GM12878 (cell line): Measurements from ENCODE around the gene FRMD5. TPM values are rescaled to one million over a fixed set of nuclear protein-coding genes. Genes with fewer than 3 reads are reported as not detected.

Experiments
- ATAC-seq: fragments of 200-7000 bp; cut with Tn5 transposase; 3 replicates; pipeline ENCODE4 v1.9.1; 2020; ENCODE audit warnings: mild to moderate bottlenecking, moderate library complexity
- BruUV-seq: library from RNA; stranded (reverse); fragments of 400-500 nt; replicated peaks from 2 replicates; lab custom pipeline; 2021; lab: Mats Ljungman, UMichigan
- CTCF ChIA-PET: fragments of 300-600 bp; sonication (Branson Sonifier 250); formaldehyde crosslinking; extraction: SDS; loops from one replicate; lab custom pipeline; 2021; ENCODE audit warnings: inconsistent platforms; lab: Yijun Ruan, JAX
- POLR2A ChIA-PET: fragments of 350-600 bp; formaldehyde crosslinking; extraction: SDS; loops from one replicate; lab custom pipeline; 2021; ENCODE audit warnings: inconsistent platforms; lab: Charles Lee
- RAD21 ChIA-PET: fragments of 300-600 bp; sonication (Branson Sonifier 250); formaldehyde crosslinking; loops from one replicate; lab custom pipeline; 2023; ENCODE audit warnings: antibody characterized with exemption; ENCODE audit not compliant: unreplicated experiment; lab: Charles Lee
- SMC1A ChIA-PET: fragments of 300-600 bp; sonication (Branson Sonifier 250); formaldehyde crosslinking; loops from one replicate; lab custom pipeline; 2023; ENCODE audit not compliant: unreplicated experiment, uncharacterized antibody; lab: Charles Lee
- DNase-seq: peaks from one replicate; pipeline ENCODE4 v3.0.0-alpha.2; 2011; ENCODE audit warnings: low read depth, low spot score
- FAIRE-seq: peaks from 3 replicates; lab custom pipeline; 2011; peaks lifted over from hg19 to GRCh38; lab: Jason Lieb, UNC
- H2AFZ ChIP-seq: 2 replicates; pipeline ENCODE4 v1.6.0; 2011; ENCODE audit warnings: low read depth, low read length, control low read depth; ENCODE audit not compliant: control insufficient read depth
- H3K27ac ChIP-seq: 2 replicates; pipeline ENCODE4 v1.5.1; 2011; ENCODE audit warnings: control low read depth; ENCODE audit not compliant: control insufficient read depth, insufficient read depth
- H3K27me3 ChIP-seq, 2 experiments: replicated peaks in 1 of 2; 2 replicates each; pipeline versions ENCODE4 v1.6.0 to v1.6.1; 2011; ENCODE audit warnings: low read length in 1 of 2; ENCODE audit not compliant: control insufficient read depth in 2 of 2, insufficient read depth in 2 of 2
- H3K36me3 ChIP-seq, 2 experiments: 2 replicates each; pipeline ENCODE4 v1.5.1; 2011; ENCODE audit warnings: low read length in 1 of 2; ENCODE audit not compliant: control insufficient read depth in 2 of 2, insufficient read depth in 2 of 2
- H3K4me1 ChIP-seq: 2 replicates; pipeline ENCODE4 v1.6.1; 2011; ENCODE audit warnings: mild to moderate bottlenecking, low read length, moderate library complexity, mixed read lengths; ENCODE audit not compliant: control insufficient read depth, insufficient read depth
- H3K4me2 ChIP-seq: 2 replicates; pipeline ENCODE4 v1.6.0; 2011; ENCODE audit warnings: control low read depth; ENCODE audit not compliant: control insufficient read depth, insufficient read depth
- H3K4me3 ChIP-seq: fragments of 200-600 bp; sonication (generic); 2 replicates; pipeline ENCODE4 v1.5.1; 2016
- H3K79me2 ChIP-seq: 2 replicates; pipeline ENCODE4 v1.6.0; 2011; ENCODE audit warnings: low read length; ENCODE audit not compliant: control insufficient read depth, insufficient read depth
- H3K9ac ChIP-seq: 2 replicates; pipeline ENCODE4 v1.8.0; 2011; ENCODE audit warnings: low read length, control low read depth, mixed read lengths; ENCODE audit not compliant: control insufficient read depth, insufficient read depth
- H3K9me3 ChIP-seq: replicated peaks from 3 replicates; pipeline ENCODE4 v1.5.1; 2011; ENCODE audit warnings: mild to moderate bottlenecking, low read length; ENCODE audit not compliant: control insufficient read depth, insufficient read depth
- H4K20me1 ChIP-seq: 2 replicates; pipeline ENCODE4 v1.6.0; 2011; ENCODE audit not compliant: control insufficient read depth, insufficient read depth
- CHD1 ChIP-seq: IDR thresholded peaks from 2 replicates; pipeline ENCODE4 v1.6.1; 2012; ENCODE audit warnings: low read depth, low read length, improper control_type of control experiment
- EP300 ChIP-seq, 2 experiments: fragments of 150-350 bp in 1 of 2; IDR thresholded peaks; 2 replicates each; pipeline ENCODE4 v1.6.1; 2011 to 2012; ENCODE audit warnings: low read depth in 2 of 2, low read length in 2 of 2, borderline replicate concordance in 1 of 2, improper control_type of control experiment in 1 of 2, inconsistent platforms in 1 of 2; ENCODE audit not compliant: control insufficient read depth in 1 of 2
- FOXK2 ChIP-seq: fragments of 450-650 bp; IDR thresholded peaks from 2 replicates; pipeline ENCODE4 v1.6.1; 2017; ENCODE audit warnings: mild to moderate bottlenecking, moderate library complexity
- FOXM1 ChIP-seq: IDR thresholded peaks from 2 replicates; pipeline ENCODE4 v1.6.1; 2012; ENCODE audit warnings: low read depth, mild to moderate bottlenecking, inconsistent platforms, low read length, moderate library complexity
- HDAC2 ChIP-seq: fragments of 200-600 bp; sonication (generic); IDR thresholded peaks from 2 replicates; pipeline ENCODE4 v1.6.1; 2017
- KDM1A ChIP-seq: fragments of 200-600 bp; sonication (generic); IDR thresholded peaks from 2 replicates; pipeline ENCODE4 v1.6.1; 2016; ENCODE audit warnings: borderline replicate concordance
- LARP7 ChIP-seq: fragments of 450-650 bp; IDR thresholded peaks from 2 replicates; pipeline ENCODE4 v1.6.1; 2017; ENCODE audit warnings: mild to moderate bottlenecking
- POU2F2 ChIP-seq: IDR thresholded peaks from 3 replicates; pipeline ENCODE4 v1.6.1; 2011; ENCODE audit warnings: low read depth, mild to moderate bottlenecking, low read length, borderline replicate concordance
- RAD21 ChIP-seq: IDR thresholded peaks from 2 replicates; pipeline ENCODE4 v1.6.1; 2011; ENCODE audit warnings: mild to moderate bottlenecking, low read depth, low read length, moderate library complexity; ENCODE audit not compliant: insufficient read depth
- REST ChIP-seq: IDR thresholded peaks from 2 replicates; pipeline ENCODE4 v1.6.1; 2012; ENCODE audit warnings: mild to moderate bottlenecking, low read depth, low read length
- SREBF1 ChIP-seq: IDR thresholded peaks from 2 replicates; pipeline ENCODE4 v1.6.1; 2012; ENCODE audit warnings: mild to moderate bottlenecking, low read length
- STAT3 ChIP-seq: IDR thresholded peaks from 2 replicates; pipeline ENCODE4 v1.6.1; 2011; ENCODE audit warnings: low read depth, low read length, improper control_type of control experiment
- ZBED1 ChIP-seq: IDR thresholded peaks from 2 replicates; pipeline ENCODE4 v1.6.1; 2016; ENCODE audit warnings: borderline replicate concordance
- ZBTB40 ChIP-seq: fragments of 450-650 bp; IDR thresholded peaks from 2 replicates; pipeline ENCODE4 v1.6.1; 2016; ENCODE audit warnings: mild to moderate bottlenecking, moderate library complexity, borderline replicate concordance
- ZNF207 ChIP-seq: fragments of 450-650 bp; IDR thresholded peaks from 2 replicates; pipeline ENCODE4 v1.6.1; 2014; ENCODE audit warnings: antibody characterized with exemption, mild to moderate bottlenecking, borderline replicate concordance
- ZSCAN29 ChIP-seq: fragments of 450-650 bp; IDR thresholded peaks from 2 replicates; pipeline ENCODE4 v1.6.1; 2017; ENCODE audit warnings: mild to moderate bottlenecking, moderate library complexity
- WGBS: methylation state at CpG from one replicate; pipeline ENCODE4 v1.1.6; 2016; ENCODE audit warnings: low lambda C conversion rate; ENCODE audit not compliant: insufficient replicate concordance, insufficient coverage; ENCODE audit errors: missing lambda C conversion rate; 5-methylcytosine and 5-hydroxymethylcytosine counted together
- in situ Hi-C: fragments of 300-500 bp; cut with MboI; formaldehyde crosslinking; loops from 9 replicates; pipeline ENCODE4 v1.14.3; 2018; ENCODE audit warnings: mixed read lengths
- intact Hi-C: fragments of 100-400 bp; cut with micrococcal nuclease; formaldehyde crosslinking; loops from one replicate; pipeline ENCODE4 v1.14.2; 2022; ENCODE audit not compliant: unreplicated experiment
- polyA plus RNA-seq, 11 experiments: library from polyadenylated mRNA; depleted of rRNA in 4 of 11; unstranded in 6 of 11; stranded (reverse) in 5 of 11; fragments of >200 nt; fragmentation: Nextera tagmentation in 4 of 11; fragmentation: Illumina TruSeq in 1 of 11; extraction: Ambion mirVana in 4 of 11; extraction: Trizol in 1 of 11; gene quantifications; 1 replicate in 1 of 11; 2 replicates in 10 of 11; pipeline versions ENCODE4 v1.2.1 to v1.2.3, GENCODE V29; 2011 to 2016; ENCODE audit warnings: inconsistent platforms in 2 of 11, missing spikeins in 2 of 11, low read depth in 1 of 11
- total RNA-seq, 4 experiments: library from RNA; depleted of rRNA in 3 of 4; stranded (reverse); fragments of >200 nt in 3 of 4; fragmentation: Illumina TruSeq in 1 of 4; extraction: Trizol in 1 of 4; gene quantifications; 2 replicates each; pipeline versions ENCODE4 v1.2.1 to v1.2.3, GENCODE V29; 2013 to 2021

Gene FRMD5
- total and polyA plus RNA-seq, 10 of the 15 experiments (the other 5 are each of a cell fraction or from before 2014, with no cell fraction given): 0.26 to 6.4 (median 0.68) TPM; not detected in 1

- no peak for TF ChIP-seq ZBTB40
- no peak for TF ChIP-seq FOXK2
- no peak for TF ChIP-seq ZSCAN29
- TF ChIP-seq FOXM1: no peak
- no peak for TF ChIP-seq SREBF1
- TF ChIP-seq RAD21: no peak
- TF ChIP-seq STAT3: no peak
Measured at GRCh38 chr15:43913026-43913780, 281.9 kb downstream of the FRMD5 start (continued).

- intact Hi-C loops: no loop called here
- no peak overlapping the region for H3K4me3 ChIP-seq
- SMC1A ChIA-PET: no interaction called here
- no peak for TF ChIP-seq ZNF207
- no peak for TF ChIP-seq KDM1A
- TF ChIP-seq LARP7: no peak
- TF ChIP-seq POU2F2: no peak
- TF ChIP-seq ZBED1: no peak
- no peak for TF ChIP-seq EP300 (IDR thresholded peaks at IDR 0.05; ENCODE audit: borderline replicate concordance in 1 of 2, control insufficient read depth in 1 of 2, low read depth in 2 of 2, low read length in 2 of 2)
- TF ChIP-seq HDAC2: no peak
- no peak for TF ChIP-seq REST
- no peak for TF ChIP-seq CHD1
Measured at GRCh38 chr15:43912208-43912607, 282.9 kb downstream of the FRMD5 start.

More at GRCh38 chr15:43912208-43912607, 282.9 kb downstream of the FRMD5 start:
- Histone ChIP-seq H3K27me3 (no peaks in the 10 kb centered on the region), H3K36me3 (no peaks in the 10 kb centered on the region), H3K9me3 (no peaks in the 10 kb centered on the region), H2AFZ (no peak overlapping the region), H3K4me2 (no peak overlapping the region), H4K20me1 (no peaks in the 10 kb centered on the region), H3K27ac (no peak overlapping the region), H3K4me1 (no peaks in the 10 kb centered on the region), H3K79me2 (no peaks in the 10 kb centered on the region), H3K9ac (no peak overlapping the region)
- FAIRE-seq: no peak
- no peak for DNase-seq
- in situ Hi-C loops: loop anchor here (5.0 kb wide), 1 partner anchor 75 kb away; no protein-coding TSS in a partner anchor
- BruUV-seq: no TSS peak
- RAD21 ChIA-PET: no interaction called here
- WGBS: 77% methylated on average over 6 of the region's 6 CpGs
- CTCF ChIA-PET: interaction anchor here (2.2 kb wide), 1 partner anchor 154 kb away, joined by 8 read pairs; no protein-coding TSS in a partner anchor
- ATAC-seq: no peak
- POLR2A ChIA-PET: no interaction called here
